ENCODE data around the gene CHMP5.
A peak's percentile ranks its signal among the peaks of the same experiment; 100 is the strongest.

CHMP5 gene

GRCh38 chr9:33264473-33265177 lies at the start of gene CHMP5, which contains the start of gene BAG1:
CHMP5 (plus strand) TSS chr9:33265049; CDS start chr9:33265079, 30 bp downstream.
BAG1 (minus strand) TSS chr9:33264708.
- DNase-seq, result peak; percentile 96 to 97

- DNase-seq, result no peak
These were observed 43.9 kb upstream of the CHMP5 start for GRCh38 chr9:33220681-33221567.

GRCh38 chr9:33221568-33221884 lies 43.3 kb upstream of the CHMP5 start:
- DNase-seq, result no peak

- no peak for DNase-seq
These were observed 42.8 kb upstream of the CHMP5 start for GRCh38 chr9:33222031-33222430.

GRCh38 chr9:33223696-33224095 lies 41.2 kb upstream of the CHMP5 start:
- no peak for DNase-seq

GRCh38 chr9:33225319-33226147 lies 39.3 kb upstream of the CHMP5 start:
- peak in 1 of 2 experiments; percentile 20 for DNase-seq

- no peak for DNase-seq
These were observed 37.8 kb upstream of the CHMP5 start for GRCh38 chr9:33227008-33227398.

- no peak for DNase-seq
These were observed 37.1 kb upstream of the CHMP5 start for GRCh38 chr9:33227741-33228140.

GRCh38 chr9:33228606-33229005 lies 36.2 kb upstream of the CHMP5 start:
- no peak for DNase-seq

- DNase-seq, result no peak
These were observed 35.3 kb upstream of the CHMP5 start for GRCh38 chr9:33229359-33230114.

GRCh38 chr9:33230756-33231622 lies 33.9 kb upstream of the CHMP5 start:
- no peak for DNase-seq

GRCh38 chr9:33231623-33231942 lies 33.3 kb upstream of the CHMP5 start:
- no peak for DNase-seq

- no peak for DNase-seq
These were observed 32.0 kb upstream of the CHMP5 start for GRCh38 chr9:33232815-33233214.

GRCh38 chr9:33233626-33234342 lies 31.1 kb upstream of the CHMP5 start:
- DNase-seq, result peak; percentile 2 to 21

GRCh38 chr9:33234511-33235467 lies 30.1 kb upstream of the CHMP5 start:
- no peak for DNase-seq

GRCh38 chr9:33236571-33236970 lies 28.3 kb upstream of the CHMP5 start:
- DNase-seq, result no peak

GRCh38 chr9:33239921-33240320 lies 24.9 kb upstream of the CHMP5 start, which contains the start of gene SPINK4:
SPINK4 (plus strand) TSS chr9:33240167; CDS start chr9:33240209, 42 bp downstream.
- DNase-seq, result no peak

GRCh38 chr9:33241298-33241697 lies 23.6 kb upstream of the CHMP5 start:
- no peak for DNase-seq

GRCh38 chr9:33242609-33243134 lies 22.2 kb upstream of the CHMP5 start:
- DNase-seq, result no peak
